Dermis microvascular lymphatic vessel endothelial cell (primary cell): ENCODE data around the gene OR2T35. TPM values are rescaled to one million over a fixed set of nuclear protein-coding genes. Genes with fewer than 3 reads are reported as not detected.

ENCODE experiments used
- DNase-seq, 2 donors: peaks; one replicate each; pipeline versions ENCODE4 v3.0.0 to v3.0.0-alpha.2; 2010; ENCODE audit warnings: low read depth in 2 of 2
- total RNA-seq: library from RNA; depleted of rRNA; stranded (reverse); fragments of >200 nt; gene quantifications from 2 replicates; pipeline ENCODE4 v1.2.1, GENCODE V29; 2014

Gene OR2T35
- total RNA-seq, 1 donor from 2014 or later, result not detected

DNA sequence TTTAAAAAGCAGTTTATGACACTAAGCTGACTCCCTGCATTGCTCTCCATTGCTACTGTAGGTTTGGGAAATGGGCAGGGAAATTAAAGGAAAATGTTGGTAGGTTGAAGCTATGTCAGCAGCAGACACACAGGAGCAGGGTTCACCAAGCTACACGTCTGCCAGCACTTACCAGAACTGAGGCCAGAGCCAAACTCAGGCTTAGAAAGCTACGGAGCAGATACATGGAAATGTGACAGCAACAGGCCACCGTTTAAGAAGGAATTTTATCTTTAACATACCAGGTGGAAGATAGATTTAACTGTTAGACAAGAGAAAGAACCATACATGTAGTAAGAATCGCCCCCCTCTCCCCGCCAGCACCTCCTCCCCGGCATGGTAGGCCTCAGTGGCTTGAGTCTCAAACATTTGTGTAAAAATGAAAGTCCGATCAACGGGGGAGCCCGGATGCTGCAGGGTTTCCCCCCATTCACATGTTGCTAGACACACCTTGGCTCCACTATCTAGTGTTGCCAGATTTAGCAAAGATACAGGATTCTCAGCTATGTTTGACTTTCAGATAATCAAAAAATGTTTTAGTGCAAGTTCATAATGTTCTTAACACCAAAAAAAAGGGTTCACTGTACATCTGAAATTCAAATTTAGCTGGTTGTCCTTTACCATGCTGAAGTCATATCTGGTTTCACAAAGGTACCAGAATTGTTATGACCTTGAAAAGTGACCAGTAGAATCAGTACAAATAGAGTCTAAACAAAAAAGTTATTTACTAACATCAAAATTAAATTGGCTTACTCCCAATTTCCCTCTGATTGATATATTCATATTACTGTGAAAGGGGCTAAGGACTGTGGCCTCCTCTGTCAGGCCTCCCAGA is 16.9 kb downstream of the OR2T35 start:
- DNase-seq, result no peak

- DNase-seq, result no peak
Observed at GRCh38 chr1:248625971-248626370, 19.1 kb downstream of the OR2T35 start.

GRCh38 chr1:248625166-248625565 is 19.9 kb downstream of the OR2T35 start:
- no peak for DNase-seq

DNA sequence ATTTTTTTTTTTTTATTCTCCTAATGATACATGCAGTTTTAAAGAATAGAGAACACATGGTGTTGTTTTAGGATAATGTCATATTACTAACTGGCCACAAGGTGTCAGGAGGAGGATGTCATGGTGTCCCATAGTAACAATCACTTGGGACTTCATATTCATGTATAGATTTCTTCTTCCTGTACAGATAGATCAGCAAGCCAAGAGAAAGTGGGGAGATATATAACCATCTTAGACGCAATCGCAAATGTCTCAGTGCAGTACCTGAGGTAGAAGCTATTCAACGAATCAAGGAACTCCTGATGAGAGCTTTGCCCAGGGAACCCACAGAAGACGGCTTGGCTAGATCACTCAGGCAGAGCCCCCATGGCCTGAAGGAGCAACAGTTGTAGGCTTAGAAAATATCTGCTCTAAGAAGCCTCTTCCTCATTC is 22.5 kb downstream of the OR2T35 start:
- DNase-seq, result peak; percentile 10 to 27

GRCh38 chr1:248621770-248622169 is 23.3 kb downstream of the OR2T35 start:
- no peak for DNase-seq

- DNase-seq, result peak; percentile 6 to 25
Observed at GRCh38 chr1:248618878-248619277, 26.2 kb downstream of the OR2T35 start.

DNA sequence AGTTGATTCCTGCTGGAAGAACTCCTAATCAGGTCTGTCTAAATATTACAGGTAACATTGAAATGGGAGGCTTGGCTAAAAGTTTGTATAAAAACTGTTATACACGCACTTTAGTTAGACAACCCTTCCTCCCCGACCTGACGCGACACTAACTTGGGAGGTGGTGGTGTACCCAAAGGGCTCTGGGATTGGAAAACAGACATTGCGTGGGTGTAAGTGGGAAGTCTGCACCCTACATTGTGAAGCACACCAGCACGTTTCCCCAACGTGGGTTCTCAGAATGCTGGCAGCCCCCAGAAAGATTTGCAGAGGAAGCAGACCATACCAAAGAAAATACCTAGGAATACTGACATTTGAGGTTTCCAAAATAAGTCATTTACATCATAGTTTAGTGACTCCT is 27.0 kb downstream of the OR2T35 start:
- no peak for DNase-seq

DNA sequence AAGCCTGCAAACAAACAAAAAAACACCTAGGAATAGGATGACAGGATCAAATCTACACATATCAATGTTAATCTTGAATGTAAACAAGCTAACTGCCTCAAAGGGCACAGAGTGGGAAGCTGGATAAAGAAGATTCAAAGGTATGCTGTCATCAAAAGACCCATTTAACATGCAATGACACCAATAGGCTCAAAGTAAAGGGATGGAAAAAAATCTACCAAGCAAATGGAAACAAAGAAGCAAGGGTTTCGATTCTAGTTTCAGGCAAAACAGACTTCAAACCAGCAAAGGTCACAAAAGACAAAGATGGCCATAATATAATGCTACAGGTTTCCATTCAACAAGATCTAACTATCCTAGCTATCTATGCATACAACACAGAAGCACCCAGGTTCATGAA is 31.3 kb downstream of the OR2T35 start:
- DNase-seq, result no peak

- no peak for DNase-seq
Observed at GRCh38 chr1:248611883-248612414, 33.1 kb downstream of the OR2T35 start.

- no peak for DNase-seq
Observed at GRCh38 chr1:248610301-248610700, 34.8 kb downstream of the OR2T35 start.

DNA sequence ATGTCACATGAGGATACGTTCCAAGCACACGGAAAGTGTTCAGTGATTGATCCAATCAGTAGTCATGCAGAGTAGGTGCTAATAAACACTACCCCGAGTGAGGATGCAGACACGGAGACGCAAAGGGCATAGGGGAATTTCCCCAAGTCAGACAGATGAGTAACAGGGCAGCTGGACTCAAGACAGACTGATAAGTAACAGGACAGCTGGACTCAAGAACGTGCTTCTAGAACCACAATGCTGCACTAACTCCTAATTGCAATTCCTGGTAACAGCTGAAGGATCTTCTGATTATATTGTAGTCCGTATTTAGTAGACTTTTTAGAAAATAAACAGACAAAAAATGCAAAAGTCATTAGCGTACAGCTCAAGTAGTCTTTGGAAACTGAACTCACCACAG is 45.7 kb downstream of the OR2T35 start:
- no peak for DNase-seq

DNA sequence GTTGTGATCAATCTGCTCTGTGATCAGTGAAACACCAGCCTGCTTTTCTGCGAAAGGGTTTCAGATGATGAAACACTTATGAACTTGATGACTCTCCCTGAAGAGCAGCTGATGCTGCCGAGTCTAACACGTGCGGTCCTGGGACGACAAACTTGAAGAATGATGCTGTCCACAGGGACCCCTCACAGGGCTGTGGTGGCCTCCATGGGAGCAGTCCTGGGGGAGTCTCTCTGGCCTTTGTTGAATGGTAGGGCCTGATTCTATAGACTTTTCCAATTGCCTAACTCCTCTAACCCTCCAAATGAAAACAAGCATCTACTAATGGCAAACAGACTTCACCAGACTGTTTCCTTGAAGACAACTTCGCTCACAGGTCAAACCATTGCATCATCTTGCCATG is 47.5 kb downstream of the OR2T35 start, which contains the start of gene OR2T10:
TSS of gene OR2T10 (minus strand) at position 112 of the 400 bp plus-strand sequence. CDS start 3,932 bp downstream, outside the sequence.
- DNase-seq, result no peak

GRCh38 chr1:248596615-248597014 is 48.5 kb downstream of the OR2T35 start:
- no peak for DNase-seq

DNA sequence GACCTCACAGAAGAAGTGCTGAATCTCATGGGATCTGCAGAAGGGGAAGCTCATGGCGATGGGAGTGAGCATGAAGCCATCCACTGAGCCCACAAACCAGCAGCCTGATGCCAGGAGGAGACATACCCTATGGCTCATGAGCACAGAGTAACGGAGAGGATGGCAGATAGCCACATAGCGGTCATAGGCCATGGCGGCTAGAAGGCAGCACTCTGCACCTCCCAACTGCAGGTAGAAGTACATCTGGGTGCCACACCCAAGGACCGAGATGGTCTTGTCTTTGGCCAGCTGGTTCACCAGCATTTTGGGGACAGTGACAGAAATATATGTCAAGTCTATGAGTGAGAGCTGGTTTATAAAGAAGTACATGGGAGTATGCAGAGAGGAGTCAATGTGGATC is 51.9 kb downstream of the OR2T35 start:
- DNase-seq, result no peak

DNA sequence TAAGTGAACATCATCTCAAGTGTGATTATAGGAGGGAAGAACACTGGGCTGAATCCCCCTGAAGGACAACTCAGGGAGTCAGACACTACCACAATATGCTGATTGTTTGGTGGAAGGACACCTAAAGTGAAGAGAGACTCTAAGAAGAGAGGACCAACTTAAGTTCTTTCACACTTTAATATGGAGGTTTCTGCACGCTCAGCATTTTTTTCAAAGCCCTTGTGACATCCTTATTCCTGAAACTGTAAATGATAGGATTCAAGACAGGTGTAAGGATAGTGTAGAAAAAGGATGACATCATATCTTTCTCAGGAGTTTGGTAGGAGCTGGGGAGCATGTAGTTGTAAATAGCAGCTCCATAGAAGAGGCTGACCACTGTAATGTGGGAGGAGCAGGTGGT is 52.4 kb downstream of the OR2T35 start:
- no peak for DNase-seq

DNA sequence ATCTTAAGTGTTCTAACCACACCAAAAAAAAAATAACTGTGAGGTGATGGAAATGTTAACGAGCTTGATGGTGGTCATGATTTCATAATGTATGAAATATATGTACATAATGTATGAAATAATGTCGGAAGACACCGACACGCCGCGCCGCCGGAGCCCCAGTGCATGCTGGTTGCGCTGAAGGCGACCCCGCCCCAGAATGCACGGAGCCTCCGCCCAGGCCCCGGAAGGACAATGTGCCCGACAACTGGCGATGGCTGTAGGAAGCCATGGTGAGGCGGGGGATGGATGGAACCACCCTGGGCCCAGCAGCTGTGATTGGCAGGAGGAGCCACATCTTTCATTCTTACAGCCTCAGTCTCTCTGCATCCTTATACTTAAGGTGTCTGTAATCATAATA is 55.0 kb downstream of the OR2T35 start:
- DNase-seq, result no peak

DNA sequence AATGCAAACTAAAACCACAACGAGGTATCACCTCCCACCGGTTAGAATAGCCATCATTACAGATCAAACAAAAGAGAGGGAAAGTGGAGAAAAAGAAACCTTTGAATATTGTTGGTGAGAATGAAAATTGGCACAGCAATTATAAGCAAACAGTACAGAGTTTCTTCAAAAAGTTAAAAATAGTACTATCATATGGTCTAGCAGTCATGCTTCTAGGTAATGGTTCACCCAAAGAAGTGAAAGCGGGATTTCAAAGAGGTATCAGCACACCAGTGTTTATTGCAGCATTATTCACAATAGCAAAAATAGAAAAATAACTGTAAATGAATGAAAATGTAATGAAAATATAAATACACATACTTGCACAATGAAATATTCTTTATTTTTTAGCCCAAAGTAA is 55.7 kb downstream of the OR2T35 start:
- DNase-seq, result no peak

Other genes with a start within 250 kb of the OR2T35 start
- not detected in 2 replicates for gene OR2T1, start 242.2 kb downstream of the OR2T35 start, total RNA-seq
- not detected in 2 replicates for gene OR2T2, start 199.6 kb downstream of the OR2T35 start, total RNA-seq
- gene OR2T3, start 171.9 kb downstream of the OR2T35 start, total RNA-seq, result not detected in 2 replicates
- gene OR2T5, start 156.7 kb downstream of the OR2T35 start, total RNA-seq, result not detected in 2 replicates
- not detected in 2 replicates for gene OR2G6, start 137.2 kb downstream of the OR2T35 start, total RNA-seq
- not detected in 2 replicates for gene OR2T29, start 82.5 kb downstream of the OR2T35 start, total RNA-seq
- not detected in 2 replicates for gene OR2T34, start 70.5 kb downstream of the OR2T35 start, total RNA-seq
- gene OR2T10, start 47.6 kb downstream of the OR2T35 start, total RNA-seq, result not detected in 2 replicates
- not detected in 2 replicates for gene OR2T11, start 10.2 kb downstream of the OR2T35 start, total RNA-seq
- not detected in 2 replicates for gene OR2T27, start 10.2 kb upstream of the OR2T35 start, total RNA-seq
- not detected in 2 replicates for gene OR14I1, start 57.5 kb upstream of the OR2T35 start, total RNA-seq
- not detected in 2 replicates for gene LYPD8, start 110.5 kb upstream of the OR2T35 start, total RNA-seq
- gene SH3BP5L, start 180.6 kb upstream of the OR2T35 start, total RNA-seq, result 17.6 and 24.8 TPM in 2 replicates
- 15.9 and 22.9 TPM in 2 replicates for gene ZNF672, start 192.9 kb upstream of the OR2T35 start, total RNA-seq
- 5.0 and 6.6 TPM in 2 replicates for gene ZNF692, start 213.8 kb upstream of the OR2T35 start, total RNA-seq